HPDE6-E6E7 (cell line): ENCODE data around the gene BPIFB3.

ENCODE experiments used
- DNase-seq: peaks from one replicate; pipeline ENCODE4 v3.0.0; 2011; ENCODE audit warnings: missing footprints; ENCODE audit errors: extremely low spot score

The BPIFB3 gene, protein sequence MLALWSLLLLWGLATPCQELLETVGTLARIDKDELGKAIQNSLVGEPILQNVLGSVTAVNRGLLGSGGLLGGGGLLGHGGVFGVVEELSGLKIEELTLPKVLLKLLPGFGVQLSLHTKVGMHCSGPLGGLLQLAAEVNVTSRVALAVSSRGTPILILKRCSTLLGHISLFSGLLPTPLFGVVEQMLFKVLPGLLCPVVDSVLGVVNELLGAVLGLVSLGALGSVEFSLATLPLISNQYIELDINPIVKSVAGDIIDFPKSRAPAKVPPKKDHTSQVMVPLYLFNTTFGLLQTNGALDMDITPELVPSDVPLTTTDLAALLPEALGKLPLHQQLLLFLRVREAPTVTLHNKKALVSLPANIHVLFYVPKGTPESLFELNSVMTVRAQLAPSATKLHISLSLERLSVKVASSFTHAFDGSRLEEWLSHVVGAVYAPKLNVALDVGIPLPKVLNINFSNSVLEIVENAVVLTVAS

GRCh38 chr20:33053291-33054106 lies at the start of gene BPIFB3:
Gene BPIFB3 (plus strand): TSS chr20:33053903. CDS start chr20:33055436, 1,533 bp downstream.
- DNase-seq = no peak

DNA sequence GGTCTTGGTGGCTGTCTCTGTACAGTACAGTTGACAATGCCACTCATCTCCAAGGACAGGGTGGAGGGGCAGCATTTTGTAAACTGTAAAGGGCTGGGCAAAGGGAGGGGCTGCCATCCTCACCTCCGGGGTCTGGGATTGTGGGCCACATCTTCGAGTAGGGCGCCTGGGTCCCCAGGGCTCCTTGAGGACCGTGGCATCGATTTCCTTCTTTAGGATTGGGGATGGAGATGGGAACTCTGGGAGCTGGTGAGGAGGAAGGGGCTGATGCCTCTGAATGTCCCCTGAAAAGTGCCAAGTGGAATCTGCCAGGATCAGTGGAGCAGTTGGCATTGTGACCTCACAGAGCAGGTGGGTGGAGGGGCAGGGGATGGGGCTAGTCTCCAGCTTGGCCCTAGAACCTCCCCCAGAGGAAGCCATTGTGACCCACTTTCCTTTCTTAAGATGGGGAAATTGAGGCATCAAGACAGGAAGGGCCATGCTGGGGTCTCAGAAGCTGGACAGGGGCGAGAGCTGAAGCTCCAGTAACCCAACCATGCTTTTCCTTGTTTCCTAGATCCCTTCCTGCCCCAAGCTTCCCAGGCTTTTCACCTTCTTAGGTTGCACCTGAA lies 49.5 kb upstream of the BPIFB3 start, which contains the start of gene SUN5:
TSS of gene SUN5 (minus strand) at position 293 of the 611 bp plus-strand sequence. CDS start at position 200, 93 bp downstream.
- no peak for DNase-seq

- no peak for DNase-seq
Measured at GRCh38 chr20:33005132-33005566, 48.6 kb upstream of the BPIFB3 start.

- no peak for DNase-seq
Measured at GRCh38 chr20:33005908-33006775, 47.6 kb upstream of the BPIFB3 start.

- DNase-seq = no peak
Measured at GRCh38 chr20:33006776-33007375, 46.8 kb upstream of the BPIFB3 start.

DNA sequence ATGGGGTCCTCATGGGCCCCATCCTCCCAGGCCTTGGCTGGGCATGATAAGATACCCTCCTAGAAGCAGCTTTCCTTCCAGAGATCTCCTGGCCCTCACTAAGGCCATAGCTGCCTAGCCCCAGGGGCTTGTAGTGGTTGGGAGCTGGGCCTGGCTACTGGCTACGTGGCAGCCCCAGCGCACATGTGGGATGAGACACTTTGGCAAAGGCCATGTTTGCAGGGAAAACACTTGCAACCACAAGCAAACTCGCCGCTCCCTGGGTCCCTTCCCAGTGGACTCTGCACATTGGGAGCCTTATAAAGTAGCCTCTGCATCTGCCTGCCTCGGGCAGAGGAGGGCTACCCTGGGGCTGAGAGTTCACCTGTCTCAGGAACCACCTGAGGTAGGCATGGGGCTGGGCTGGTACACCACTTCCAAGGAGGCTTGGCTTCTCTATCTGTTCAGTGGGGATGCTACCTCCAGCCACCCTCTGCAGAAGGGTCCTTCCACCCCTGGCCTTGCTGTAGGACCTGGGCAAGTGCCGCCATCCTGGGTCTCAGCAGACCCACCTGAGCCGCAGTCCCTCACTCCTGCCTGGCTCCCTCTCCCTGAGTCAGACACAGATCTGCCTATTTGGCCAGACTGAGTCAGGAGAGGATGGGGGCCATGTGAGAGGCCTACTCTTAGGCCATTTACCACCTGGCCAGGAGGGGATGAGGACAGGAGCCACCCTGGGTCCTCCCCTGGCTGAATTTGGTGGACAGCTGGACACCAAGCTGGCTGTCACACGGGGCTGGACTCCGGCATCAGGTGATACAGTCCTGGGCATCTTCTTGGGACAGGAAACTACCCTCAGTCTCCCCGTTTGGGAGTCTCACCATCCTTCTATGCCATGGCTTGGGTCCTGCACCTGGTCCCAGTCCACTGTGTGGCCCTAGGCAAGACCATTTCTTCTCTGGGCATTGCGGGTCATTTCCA lies 46.0 kb upstream of the BPIFB3 start, which contains the start of gene BPIFB2:
TSS of gene BPIFB2 (plus strand) at position 329 of the 960 bp plus-strand sequence. CDS start 871 bp downstream, outside the sequence.
- no peak for DNase-seq

- DNase-seq = no peak
Measured at GRCh38 chr20:33008336-33009213, 45.1 kb upstream of the BPIFB3 start.

DNA sequence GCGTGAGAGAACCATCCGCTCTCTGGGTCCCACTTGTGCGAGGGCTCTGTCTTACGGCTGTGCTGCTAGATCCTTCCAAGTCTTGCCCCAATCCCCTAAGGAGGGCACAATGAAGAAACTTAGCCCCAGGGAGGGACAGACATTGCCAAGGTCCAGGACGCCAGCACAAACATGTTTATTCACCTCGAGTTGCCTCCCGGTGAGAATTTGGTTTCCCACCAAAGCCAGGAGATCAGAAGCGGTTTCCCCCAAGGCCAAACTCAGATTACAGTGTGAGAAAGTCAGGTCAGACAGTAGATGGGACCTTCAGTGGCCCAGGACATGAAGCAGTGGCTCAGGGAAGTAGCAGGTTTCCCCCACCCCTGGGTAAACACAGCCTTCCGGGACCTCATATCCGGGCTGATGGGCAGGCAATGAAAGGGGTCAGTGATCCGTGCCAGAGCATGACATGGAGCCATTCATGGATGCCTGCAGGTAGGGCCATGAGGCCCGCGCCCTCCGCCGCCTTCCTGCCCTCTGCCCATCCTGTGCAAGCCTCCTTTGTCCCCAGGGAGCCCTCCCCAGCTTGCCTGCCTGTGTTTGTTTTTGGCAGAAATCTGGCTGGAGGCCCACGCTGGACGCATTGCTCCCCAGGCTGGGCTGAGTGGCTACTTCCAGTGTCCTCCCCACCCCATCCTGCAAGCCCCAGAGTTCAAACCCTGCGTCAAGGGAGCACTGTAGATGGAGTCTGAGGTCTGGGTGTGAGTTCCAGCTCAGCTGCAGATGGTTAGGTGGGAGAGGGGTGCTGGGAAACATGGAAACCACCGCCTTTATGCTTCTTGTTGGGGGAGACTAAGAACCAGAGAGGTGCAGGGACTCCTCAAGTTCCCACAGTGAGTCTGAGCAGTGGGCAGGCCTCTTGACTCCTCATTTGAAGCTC lies 44.2 kb upstream of the BPIFB3 start:
- DNase-seq = no peak

DNA sequence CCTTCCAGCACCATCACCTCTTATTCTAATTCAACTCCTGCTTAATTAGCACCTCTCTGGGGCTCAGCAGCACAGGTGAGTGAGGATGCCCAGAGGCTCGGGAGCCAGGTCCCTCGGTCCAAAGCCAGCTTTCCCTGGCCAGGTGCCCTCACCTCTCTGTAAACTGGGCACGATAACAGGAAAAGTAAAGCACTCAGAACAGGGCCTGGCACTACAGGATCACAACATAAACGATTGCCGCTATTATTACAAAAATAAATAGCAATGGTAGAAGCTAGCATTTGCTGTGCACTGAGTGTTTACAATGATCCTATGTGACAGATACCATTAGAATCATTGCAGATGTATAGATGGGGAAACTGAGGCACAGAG lies 43.6 kb upstream of the BPIFB3 start:
- no peak for DNase-seq

DNA sequence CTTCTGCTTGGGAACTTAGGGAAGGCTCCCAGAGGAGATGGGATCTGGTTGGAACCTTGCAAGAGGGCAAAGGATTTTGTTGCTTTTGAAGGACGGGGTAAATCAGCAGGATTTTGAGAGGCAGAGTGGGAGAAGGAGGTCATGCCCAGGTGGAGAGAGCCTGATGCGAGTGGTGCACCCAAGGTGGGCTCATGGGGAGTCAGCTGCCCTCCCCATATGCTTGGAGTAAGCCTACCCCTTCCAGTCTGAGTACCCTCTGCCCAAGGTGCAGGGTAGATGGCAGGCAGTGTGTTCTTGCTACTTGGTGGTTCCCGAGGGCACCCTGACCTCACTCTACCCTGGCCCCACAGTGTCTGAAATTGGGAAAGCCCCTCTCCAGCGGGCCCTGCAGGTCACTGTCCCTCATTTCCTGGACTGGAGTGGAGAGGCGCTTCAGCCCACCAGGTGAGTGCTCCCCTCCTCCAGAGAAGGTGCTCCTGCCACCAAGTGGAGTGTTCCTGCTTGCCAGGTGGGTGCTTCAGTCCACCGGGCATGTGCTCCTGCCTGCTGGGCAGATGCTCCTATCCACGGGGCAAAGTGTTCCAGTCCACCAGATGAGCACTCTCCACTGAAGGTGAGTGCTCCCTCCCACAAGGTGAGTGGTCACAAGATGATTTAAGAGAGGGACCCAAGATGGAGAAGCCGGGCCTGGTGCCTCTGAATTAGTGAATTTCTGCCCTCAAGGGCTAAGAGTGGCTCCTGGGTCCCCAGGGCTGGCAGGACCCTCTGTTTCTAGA lies 42.8 kb upstream of the BPIFB3 start:
- no peak for DNase-seq

DNA sequence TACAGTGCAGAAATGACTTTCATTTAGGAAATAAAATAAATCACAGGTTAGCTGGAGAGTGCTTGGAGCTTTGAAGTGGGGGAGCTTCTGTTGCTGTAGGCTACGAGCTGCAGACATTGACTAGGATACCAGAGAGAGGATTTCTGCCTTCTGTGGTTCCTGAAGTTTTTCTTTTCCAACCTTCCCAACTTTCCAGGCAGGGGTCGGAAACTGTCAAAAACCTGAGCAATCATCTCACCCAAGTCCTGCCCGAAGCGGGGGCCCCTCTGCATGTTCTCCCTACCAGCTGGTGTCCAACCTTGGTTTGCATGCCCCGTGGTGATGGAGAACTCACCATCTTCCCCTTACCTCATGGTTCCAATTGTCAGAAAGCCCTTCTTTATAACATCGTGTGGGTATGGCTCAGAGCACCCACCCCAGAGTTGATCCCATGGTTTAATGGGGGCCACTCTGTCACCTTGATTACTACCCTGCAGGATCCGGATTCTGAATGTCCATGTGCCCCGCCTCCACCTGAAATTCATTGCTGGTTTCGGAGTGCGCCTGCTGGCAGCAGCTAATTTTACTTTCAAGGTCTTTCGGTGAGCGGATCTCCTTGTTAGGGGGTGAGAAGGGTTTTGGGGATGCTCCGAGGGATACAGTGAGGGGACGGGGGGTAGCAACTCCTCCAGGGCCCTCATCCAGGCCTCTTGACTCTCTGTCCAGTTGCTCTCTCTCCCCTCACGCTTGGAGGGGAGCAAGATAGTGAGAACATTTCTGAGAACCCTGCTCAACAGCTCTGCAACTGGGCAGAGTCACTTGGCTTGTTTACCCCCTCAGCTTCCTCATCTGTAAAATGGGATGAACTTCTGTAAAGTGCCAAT lies 41.1 kb upstream of the BPIFB3 start:
- DNase-seq = no peak

GRCh38 chr20:33013701-33014326 lies 39.9 kb upstream of the BPIFB3 start:
- DNase-seq = no peak

DNA sequence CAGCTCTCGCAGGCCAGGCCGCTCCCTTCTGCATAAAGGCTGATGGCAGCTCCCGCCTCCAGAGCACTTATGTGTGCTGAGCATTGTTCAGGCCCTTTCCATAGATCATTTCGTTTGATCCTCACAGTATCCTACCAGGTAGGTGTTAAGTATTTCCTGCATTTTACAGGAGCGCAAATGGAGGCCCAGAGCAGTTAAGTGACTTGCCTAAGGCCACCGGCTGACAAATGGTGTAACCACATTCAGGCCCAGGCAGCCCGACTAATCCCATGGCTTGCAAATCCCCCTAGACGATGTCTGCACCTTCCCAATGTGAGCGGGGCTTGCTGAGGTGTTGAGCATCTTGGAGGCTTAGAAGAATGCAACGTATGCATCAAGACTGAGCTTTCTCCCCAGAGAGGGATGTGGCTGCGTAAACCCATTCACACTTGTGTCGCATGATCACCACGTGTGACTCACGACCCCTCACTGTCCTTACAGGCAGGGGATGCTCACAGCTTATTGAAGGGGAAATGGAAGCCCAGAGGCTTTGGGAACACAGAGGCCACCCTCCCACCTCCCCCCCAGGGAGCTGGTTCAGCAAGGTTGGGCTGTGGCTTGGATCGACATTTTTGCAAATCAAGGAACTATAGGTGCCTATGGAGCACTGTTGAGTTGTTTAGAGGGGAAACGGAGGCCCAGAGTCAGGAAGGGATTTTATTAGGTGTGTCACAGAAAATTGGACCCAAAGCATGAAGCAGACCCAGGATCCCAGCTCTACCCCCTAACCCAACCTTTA lies 39.2 kb upstream of the BPIFB3 start:
- DNase-seq = no peak

DNA sequence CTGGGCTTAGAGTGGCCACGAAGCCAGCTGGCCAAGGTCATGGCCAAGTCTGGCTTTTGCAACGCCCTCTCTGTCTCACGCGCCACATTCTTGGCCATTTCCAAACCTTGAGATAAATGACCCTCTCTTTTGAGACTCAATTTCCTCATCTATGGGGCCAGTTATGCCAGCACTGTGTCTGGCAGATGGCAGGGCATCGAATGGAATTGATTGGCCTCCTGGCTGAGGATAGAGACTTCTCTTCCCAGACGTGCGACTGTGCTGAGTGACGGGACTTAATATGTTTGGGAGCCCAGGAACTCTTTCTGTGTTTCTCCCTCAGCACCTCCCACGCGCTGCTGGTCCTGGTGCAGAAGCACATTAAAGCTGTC lies 38.6 kb upstream of the BPIFB3 start:
- DNase-seq = no peak
